Glomerular endothelial cell (primary cell): Measurements from ENCODE around the gene LPAR4. TPM values are rescaled to one million over a fixed set of nuclear protein-coding genes. Genes with fewer than 3 reads are reported as not detected.

Experiments used
- total RNA-seq: library from RNA; depleted of rRNA; stranded (reverse); fragments of >200 nt; gene quantifications from 2 replicates; pipeline ENCODE4 v1.2.3, GENCODE V29; 2015

The LPAR4 gene
- total RNA-seq, 1 donor from 2014 or later: 0.12 TPM

Other genes with a start within 250 kb of the LPAR4 start
- 0.18 and 0.29 TPM in 2 replicates for gene RTL3, start 88.4 kb upstream of the LPAR4 start, total RNA-seq
- not detected in 2 replicates for gene P2RY10, start 197.7 kb downstream of the LPAR4 start, total RNA-seq